Nephron (organoid): ENCODE results near the gene COL18A1.

Experiments used
- H3K27ac Mint-ChIP-seq, 3 experiments: 2 replicates each; pipeline ENCODE4 v1.8.0; 2020; ENCODE audit warnings: mixed read lengths in 3 of 3, mild to moderate bottlenecking in 2 of 3, moderate library complexity in 1 of 3
- H3K27me3 Mint-ChIP-seq: 2 replicates; pipeline ENCODE4 v1.8.0; 2021; ENCODE audit warnings: low read depth, mild to moderate bottlenecking, moderate library complexity, mixed read lengths
- H3K36me3 Mint-ChIP-seq: 2 replicates; pipeline ENCODE4 v1.8.0; 2020; ENCODE audit warnings: low read depth, mixed read lengths
- H3K4me1 Mint-ChIP-seq: 2 replicates; pipeline ENCODE4 v1.8.0; 2020; ENCODE audit warnings: mixed read lengths
- H3K4me3 Mint-ChIP-seq, 3 experiments: 2 replicates each; pipeline ENCODE4 v1.8.0; 2020; ENCODE audit warnings: mild to moderate bottlenecking in 3 of 3, mixed read lengths in 3 of 3, moderate library complexity in 2 of 3
- H3K9me3 Mint-ChIP-seq: 2 replicates; pipeline ENCODE4 v1.8.0; 2020; ENCODE audit warnings: mixed read lengths
- TF ChIP-seq, protein P1 (sequence below), 3 experiments: fragments of 200-600 bp; sonication (generic); IDR thresholded peaks; one replicate each; pipeline ENCODE4 v1.5.0; 2021; ENCODE audit warnings: antibody characterized with exemption in 3 of 3; ENCODE audit not compliant: unreplicated experiment in 3 of 3

Gene COL18A1

DNA sequence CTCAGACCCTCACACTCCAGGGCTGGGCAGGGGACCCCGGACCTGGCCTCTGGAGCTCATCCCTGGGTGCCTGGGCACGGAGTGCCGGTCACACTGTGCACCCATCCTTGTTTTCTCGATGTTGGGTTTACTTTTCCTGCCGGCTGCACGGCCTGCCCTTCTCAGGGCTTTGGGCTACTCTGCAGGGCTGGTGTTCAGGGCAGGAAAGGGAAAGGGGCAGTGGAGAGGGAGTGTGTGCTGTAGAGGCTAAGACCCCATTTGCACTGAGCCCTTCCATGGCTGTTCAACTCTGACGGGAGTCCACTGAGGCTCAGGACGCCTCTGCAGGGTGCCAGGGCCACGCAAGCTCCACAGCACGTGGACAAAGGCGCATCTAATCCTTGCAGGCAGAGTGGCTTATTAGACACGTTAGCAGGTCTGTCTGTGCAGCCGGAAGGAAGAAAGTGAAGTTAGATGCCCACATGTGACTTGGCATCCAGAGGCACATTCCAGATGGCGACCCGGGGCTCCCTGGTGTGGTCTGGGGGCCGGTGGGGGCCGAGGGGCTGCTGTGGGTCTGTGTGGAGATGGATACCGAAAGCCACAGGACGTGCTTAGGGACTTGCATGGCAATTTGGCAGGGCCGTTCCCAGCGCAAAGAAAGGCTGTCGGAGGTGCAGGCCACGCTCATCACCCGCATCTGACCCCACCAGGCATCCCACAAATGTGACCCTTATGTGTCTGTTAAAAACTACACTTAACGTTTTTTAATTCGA is 33.6 kb downstream of the COL18A1 start:
- Mint-ChIP-seq H3K27me3 (no peaks in the 10 kb centered on the region), H3K9me3 (no peaks in the 10 kb centered on the region), H3K4me1 (peaks cover 24% of the 10 kb centered on the region), H3K4me3 (no peak overlapping the region), H3K36me3 (no peaks in the 10 kb centered on the region), H3K27ac (no peak overlapping the region)
- TF ChIP-seq, protein P1, sequence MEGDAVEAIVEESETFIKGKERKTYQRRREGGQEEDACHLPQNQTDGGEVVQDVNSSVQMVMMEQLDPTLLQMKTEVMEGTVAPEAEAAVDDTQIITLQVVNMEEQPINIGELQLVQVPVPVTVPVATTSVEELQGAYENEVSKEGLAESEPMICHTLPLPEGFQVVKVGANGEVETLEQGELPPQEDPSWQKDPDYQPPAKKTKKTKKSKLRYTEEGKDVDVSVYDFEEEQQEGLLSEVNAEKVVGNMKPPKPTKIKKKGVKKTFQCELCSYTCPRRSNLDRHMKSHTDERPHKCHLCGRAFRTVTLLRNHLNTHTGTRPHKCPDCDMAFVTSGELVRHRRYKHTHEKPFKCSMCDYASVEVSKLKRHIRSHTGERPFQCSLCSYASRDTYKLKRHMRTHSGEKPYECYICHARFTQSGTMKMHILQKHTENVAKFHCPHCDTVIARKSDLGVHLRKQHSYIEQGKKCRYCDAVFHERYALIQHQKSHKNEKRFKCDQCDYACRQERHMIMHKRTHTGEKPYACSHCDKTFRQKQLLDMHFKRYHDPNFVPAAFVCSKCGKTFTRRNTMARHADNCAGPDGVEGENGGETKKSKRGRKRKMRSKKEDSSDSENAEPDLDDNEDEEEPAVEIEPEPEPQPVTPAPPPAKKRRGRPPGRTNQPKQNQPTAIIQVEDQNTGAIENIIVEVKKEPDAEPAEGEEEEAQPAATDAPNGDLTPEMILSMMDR (IDR thresholded peaks at IDR 0.05; ENCODE audit: unreplicated experiment in 3 of 3): no peak

DNA sequence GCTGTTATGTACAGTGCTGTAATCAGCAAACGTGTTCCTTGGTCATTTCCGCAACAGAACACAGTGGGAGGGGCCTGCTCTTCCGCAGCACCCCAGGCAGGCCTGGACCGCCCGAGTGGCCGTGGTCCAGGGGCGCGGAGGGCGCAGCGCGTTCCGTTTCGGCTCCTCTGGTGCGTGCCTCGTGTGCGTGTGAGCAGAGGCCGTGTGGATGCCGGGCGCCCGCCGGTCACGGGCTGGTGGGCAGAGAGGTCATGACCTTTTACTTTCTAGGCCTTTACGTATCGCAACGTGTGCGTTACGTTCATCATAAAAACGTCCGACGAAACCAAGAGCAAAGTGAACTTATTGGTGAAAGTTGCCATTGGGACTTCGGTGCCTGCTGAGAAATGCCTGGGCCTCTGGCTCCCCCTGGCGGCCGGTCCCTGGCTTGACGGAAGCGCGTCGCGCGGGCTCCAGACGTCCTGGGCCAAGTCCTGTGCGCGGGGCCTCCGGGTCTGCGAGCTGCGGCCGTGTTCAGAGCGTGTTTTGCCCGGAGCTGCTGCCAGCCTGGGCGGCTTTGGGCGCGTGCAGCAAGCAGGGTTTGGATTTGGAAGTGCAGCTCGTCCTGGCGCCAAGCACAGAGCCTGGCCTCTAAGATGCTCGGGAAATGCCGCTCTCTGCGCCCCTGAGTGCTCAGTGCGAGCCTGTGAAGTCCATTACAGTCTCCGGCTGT is 34.4 kb downstream of the COL18A1 start:
- TF ChIP-seq, protein P1 (IDR thresholded peaks at IDR 0.05; ENCODE audit: unreplicated experiment in 3 of 3): peak; percentile 96 to 98 (median 98)
- peak overlapping the region in 2 of 3 experiments; percentile 65 to 89 for H3K27ac Mint-ChIP-seq
- peak overlapping the region in 1 of 3 experiments; percentile 47 for H3K4me3 Mint-ChIP-seq
- H3K27me3 Mint-ChIP-seq: no peaks in the 10 kb centered on the region
- peaks cover 3% of the 10 kb centered on the region for H3K9me3 Mint-ChIP-seq
- peaks cover 6% of the 10 kb centered on the region for H3K36me3 Mint-ChIP-seq
- H3K4me1 Mint-ChIP-seq: peaks cover 22% of the 10 kb centered on the region

DNA sequence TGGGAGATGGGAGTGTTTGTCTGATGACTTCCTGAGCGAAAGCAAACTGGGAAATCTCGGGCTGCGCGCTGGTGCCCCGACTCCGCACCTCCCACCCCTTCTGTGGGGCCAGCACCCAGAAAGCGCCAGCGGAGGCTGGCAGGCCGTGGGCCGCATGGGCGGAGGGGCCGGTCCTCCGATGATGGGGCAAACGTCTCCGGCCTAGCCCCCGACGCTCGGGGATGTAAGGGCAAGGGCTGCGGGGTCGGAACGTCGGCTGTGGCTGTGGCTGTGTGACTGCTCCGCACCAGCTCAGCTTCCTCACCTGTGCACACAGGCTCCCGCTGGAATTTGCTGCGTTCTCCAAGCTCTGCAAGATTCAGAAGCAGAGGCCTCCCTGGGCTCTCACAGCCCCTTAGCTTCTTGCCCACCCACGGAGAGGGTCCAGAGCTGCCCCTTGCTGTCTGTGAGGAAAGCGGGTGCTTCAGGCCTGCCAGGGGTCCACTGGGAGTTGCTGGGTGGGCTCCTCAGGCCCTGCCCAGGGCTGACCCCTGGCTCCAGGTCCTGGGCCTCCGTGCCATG is 35.0 kb downstream of the COL18A1 start:
- H3K4me1 Mint-ChIP-seq: peaks cover 18% of the 10 kb centered on the region
- TF ChIP-seq, protein P1 (IDR thresholded peaks at IDR 0.05; ENCODE audit: unreplicated experiment in 3 of 3): no peak
- H3K27me3 Mint-ChIP-seq: no peaks in the 10 kb centered on the region
- H3K9me3 Mint-ChIP-seq: peaks cover 7% of the 10 kb centered on the region
- H3K4me3 Mint-ChIP-seq: no peak overlapping the region
- peaks cover 12% of the 10 kb centered on the region for H3K36me3 Mint-ChIP-seq
- H3K27ac Mint-ChIP-seq: no peak overlapping the region

DNA sequence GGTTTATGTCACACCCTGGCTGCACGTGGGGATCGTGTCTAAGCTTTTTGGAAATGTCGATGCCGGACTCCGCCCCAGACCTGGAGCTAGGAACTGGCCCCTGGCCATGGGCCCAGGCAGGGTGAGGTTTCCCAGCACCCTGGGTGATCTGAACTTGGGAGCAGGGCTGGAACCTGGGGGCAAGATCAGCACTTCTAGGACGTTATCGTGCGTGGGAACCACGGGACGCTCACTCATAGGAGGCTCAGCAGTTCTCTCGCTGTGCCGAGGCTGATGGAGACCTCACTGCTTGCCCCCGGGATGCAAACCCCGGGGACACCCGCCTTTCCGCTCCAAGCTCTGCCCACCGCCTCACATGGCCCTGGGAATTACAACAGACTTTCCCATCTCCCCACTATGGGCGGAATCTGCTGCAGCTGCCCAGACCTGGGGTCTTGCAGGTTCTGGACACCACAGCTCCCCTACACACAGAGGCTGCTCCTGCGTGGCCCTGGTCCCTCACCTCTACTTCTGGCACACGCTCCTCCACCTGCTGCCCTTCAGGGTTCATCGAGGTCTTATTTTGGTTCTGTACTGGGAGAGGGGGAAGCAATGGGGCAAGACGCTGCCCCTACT is 35.9 kb downstream of the COL18A1 start:
- Mint-ChIP-seq H3K9me3 (peaks cover 7% of the 10 kb centered on the region), H3K27me3 (no peaks in the 10 kb centered on the region), H3K4me3 (no peak overlapping the region), H3K4me1 (peaks cover 16% of the 10 kb centered on the region), H3K27ac (no peak overlapping the region), H3K36me3 (peaks cover 20% of the 10 kb centered on the region)
- TF ChIP-seq, protein P1 (IDR thresholded peaks at IDR 0.05; ENCODE audit: unreplicated experiment in 3 of 3): no peak

DNA sequence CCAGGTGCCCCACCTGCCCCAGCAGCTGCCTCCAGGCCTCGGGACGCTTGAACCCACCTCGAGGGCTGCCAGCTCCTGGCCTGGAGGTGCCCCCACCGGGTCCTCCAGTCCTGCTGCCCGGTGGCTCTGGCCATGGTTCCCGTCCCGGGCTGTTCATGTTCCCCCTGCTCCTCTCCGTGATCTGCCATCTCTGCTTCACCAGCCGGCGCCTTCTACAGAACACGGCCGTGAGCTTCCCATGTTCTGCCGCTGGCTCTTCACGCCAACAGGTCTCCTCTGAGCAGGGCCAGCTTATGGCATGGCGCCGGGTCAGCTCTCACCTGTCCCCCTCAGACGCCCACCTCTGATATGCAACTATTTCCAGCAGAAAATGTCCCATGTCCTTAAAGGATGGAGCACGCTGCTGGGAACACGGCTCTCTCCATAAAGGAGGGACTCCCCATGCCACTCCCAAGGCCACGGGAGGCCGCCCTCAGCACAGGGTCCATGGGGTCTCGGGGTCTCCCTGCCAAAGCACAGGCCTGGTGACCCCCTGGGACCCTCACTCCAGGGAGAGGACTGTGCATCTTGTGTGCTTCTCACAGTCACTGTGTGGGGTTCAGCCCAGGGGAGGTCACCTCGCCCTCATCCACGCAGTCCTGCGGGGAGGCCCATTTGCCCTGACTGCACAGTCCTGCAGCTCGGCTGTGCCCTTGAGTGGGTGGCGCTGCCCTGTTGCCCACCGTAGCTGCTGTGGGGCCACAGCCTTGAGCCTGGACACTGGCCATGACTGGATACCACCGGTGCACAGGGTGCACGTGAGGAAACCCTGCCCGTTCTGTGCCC is 36.7 kb downstream of the COL18A1 start:
- peaks cover 25% of the 10 kb centered on the region for H3K36me3 Mint-ChIP-seq
- H3K9me3 Mint-ChIP-seq: peaks cover 12% of the 10 kb centered on the region
- H3K4me1 Mint-ChIP-seq: peaks cover 8% of the 10 kb centered on the region
- no peaks in the 10 kb centered on the region for H3K27me3 Mint-ChIP-seq
- TF ChIP-seq, protein P1 (IDR thresholded peaks at IDR 0.05; ENCODE audit: unreplicated experiment in 3 of 3): no peak
- no peak overlapping the region for H3K27ac Mint-ChIP-seq
- no peak overlapping the region for H3K4me3 Mint-ChIP-seq
